IMR-90 (cell line): Measurements from ENCODE around the gene SIK3.

Experiments used
- CHD1 ChIP-seq: IDR thresholded peaks from 2 replicates; pipeline ENCODE4 v1.6.1; 2012; ENCODE audit warnings: low read depth, low read length, improper control_type of control experiment
- CTCF ChIP-seq: conservative IDR thresholded peaks from 2 replicates; pipeline ENCODE4 v1.5.1; 2012; ENCODE audit warnings: mild to moderate bottlenecking, low read depth, low read length, improper control_type of control experiment
- FOS ChIP-seq: fragments of 150-350 bp; IDR thresholded peaks from 2 replicates; pipeline ENCODE4 v1.6.1; 2016; ENCODE audit warnings: low read depth, low read length
- MAFK ChIP-seq: IDR thresholded peaks from 2 replicates; pipeline ENCODE4 v1.6.1; 2012; ENCODE audit warnings: low read depth, low read length, improper control_type of control experiment
- MAZ ChIP-seq: IDR thresholded peaks from 2 replicates; pipeline ENCODE4 v1.6.1; 2012; ENCODE audit warnings: low read depth, mild to moderate bottlenecking, low read length, improper control_type of control experiment, moderate library complexity, borderline replicate concordance
- MXI1 ChIP-seq: IDR thresholded peaks from 2 replicates; pipeline ENCODE4 v1.6.1; 2012; ENCODE audit warnings: low read depth, mild to moderate bottlenecking, low read length, moderate library complexity, borderline replicate concordance
- POLR2A ChIP-seq: IDR thresholded peaks from 2 replicates; pipeline ENCODE4 v1.6.1; 2012; ENCODE audit warnings: mild to moderate bottlenecking, low read depth, low read length
- RAD21 ChIP-seq: IDR thresholded peaks from 2 replicates; pipeline ENCODE4 v1.6.1; 2012; ENCODE audit warnings: low read length, improper control_type of control experiment
- RFX5 ChIP-seq: IDR thresholded peaks from 2 replicates; pipeline ENCODE4 v1.8.0; 2012; ENCODE audit warnings: low read depth, mild to moderate bottlenecking, low read length, moderate library complexity
- USF2 ChIP-seq: fragments of 150-350 bp; IDR thresholded peaks from 2 replicates; pipeline ENCODE4 v1.6.1; 2017; ENCODE audit warnings: mild to moderate bottlenecking, antibody characterized with exemption, low read length, low read depth

DNA sequence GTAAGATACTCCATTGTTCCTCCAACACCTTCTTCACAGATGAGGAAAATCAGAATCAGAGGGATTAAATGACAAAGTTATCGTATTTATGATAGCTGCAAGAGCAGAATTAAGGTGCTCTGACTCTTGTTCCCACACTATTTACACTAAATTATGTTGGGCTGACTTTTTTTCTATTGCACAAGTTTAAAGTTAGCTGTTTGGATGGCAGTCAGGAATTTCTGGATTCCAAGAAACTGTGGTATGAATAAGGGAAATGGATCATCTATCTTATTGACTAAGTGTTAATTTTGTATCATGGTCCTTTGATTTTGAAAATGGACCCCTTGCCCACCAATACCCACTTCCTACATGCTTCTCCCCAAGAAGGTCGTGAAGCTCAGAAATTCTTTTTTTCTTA is 240.9 kb downstream of the SIK3 start:
- no peak for TF ChIP-seq CTCF
- no peak for TF ChIP-seq POLR2A
- TF ChIP-seq MAZ, result no peak
- no peak for TF ChIP-seq RAD21
- TF ChIP-seq MXI1, result no peak
- no peak for TF ChIP-seq RFX5
- no peak for TF ChIP-seq USF2
- no peak for TF ChIP-seq CHD1
- no peak for TF ChIP-seq MAFK
- TF ChIP-seq FOS, result no peak
